K562 (cell line): ENCODE data around the gene RFX7. TPM values are rescaled to one million over a fixed set of nuclear protein-coding genes. Genes with fewer than 3 reads are reported as not detected.

Experiments
- ATAC-seq: fragments of 200-7000 bp; cut with Tn5 transposase; 3 replicates; pipeline ENCODE4 v1.9.1; 2020; ENCODE audit warnings: moderate library complexity
- BruUV-seq: library from RNA; stranded (reverse); fragments of 400-500 nt; replicated peaks from 2 replicates; lab custom pipeline; 2021; lab: Mats Ljungman, UMichigan
- CTCF ChIA-PET: fragments of 300-600 bp; formaldehyde crosslinking; extraction: SDS; loops from one replicate; lab custom pipeline; 2021; ENCODE audit warnings: low intra/inter-chr PET ratio; lab: Yijun Ruan, JAX
- POLR2A ChIA-PET: fragments of 300-600, 350-650 bp; sonication (Branson Sonifier 250); formaldehyde crosslinking; extraction: SDS; loops from one replicate; lab custom pipeline; 2021; ENCODE audit warnings: antibody characterized with exemption, inconsistent platforms; lab: Yijun Ruan, JAX
- DNase-seq, 4 experiments: peaks; one replicate each; pipeline versions ENCODE4 v3.0.0 to v3.0.0-alpha.2; 2011 to 2018; ENCODE audit warnings: low spot score in 3 of 4, mixed read lengths in 3 of 4; ENCODE audit errors: extremely low read depth in 1 of 4
- FAIRE-seq: peaks from 2 replicates; lab custom pipeline; 2011; peaks lifted over from hg19 to GRCh38; lab: Jason Lieb, UNC
- H2AFZ ChIP-seq: 2 replicates; pipeline ENCODE4 v1.6.0; 2011; ENCODE audit warnings: low read depth, low read length, control low read depth, inconsistent platforms
- H3K27ac ChIP-seq: fragments of 200-600 bp; 3 replicates; pipeline ENCODE4 v1.8.0; 2011; ENCODE audit warnings: low read depth, mild to moderate bottlenecking, control low read depth, inconsistent platforms, low read length, moderate library complexity, mixed read lengths; ENCODE audit errors: extremely low read depth
- H3K27me3 ChIP-seq, 2 experiments: fragments of 300-600 bp in 1 of 2; 2 replicates in 1 of 2; 3 replicates in 1 of 2; pipeline versions ENCODE4 v1.6.0 to v1.8.0; 2011; ENCODE audit warnings: inconsistent platforms in 2 of 2, low read length in 2 of 2, mild to moderate bottlenecking in 1 of 2, mixed read lengths in 1 of 2, moderate library complexity in 1 of 2; ENCODE audit not compliant: control insufficient read depth in 2 of 2, insufficient read depth in 2 of 2
- H3K36me3 ChIP-seq: fragments of 300-600 bp; 3 replicates; pipeline ENCODE4 v1.8.0; 2011; ENCODE audit warnings: mild to moderate bottlenecking, low read length, inconsistent platforms; ENCODE audit not compliant: control insufficient read depth, insufficient read depth
- H3K4me1 ChIP-seq, 2 experiments: fragments of 200-600 bp in 1 of 2; replicated peaks in 1 of 2; 2 replicates in 1 of 2; 3 replicates in 1 of 2; pipeline versions ENCODE4 v1.5.1 to v1.8.0; 2011; ENCODE audit warnings: inconsistent platforms in 2 of 2, low read length in 2 of 2, mild to moderate bottlenecking in 1 of 2, mixed read lengths in 1 of 2, moderate library complexity in 1 of 2; ENCODE audit not compliant: control insufficient read depth in 2 of 2, insufficient read depth in 2 of 2
- H3K4me2 ChIP-seq: 2 replicates; pipeline ENCODE4 v1.6.1; 2011; ENCODE audit warnings: low read length, control low read depth, inconsistent platforms, mixed read lengths; ENCODE audit not compliant: insufficient read depth
- H3K4me3 ChIP-seq: fragments of 200-600 bp; sonication (generic), shearing (Covaris generic); 2 replicates; pipeline ENCODE4 v1.5.1; 2016; ENCODE audit warnings: control low read depth, inconsistent platforms
- H3K79me2 ChIP-seq: fragments of 200-600 bp; 3 replicates; pipeline ENCODE4 v1.8.0; 2011; ENCODE audit warnings: low read length, inconsistent platforms; ENCODE audit not compliant: control insufficient read depth, insufficient read depth
- H3K9ac ChIP-seq, 2 experiments: 2 replicates each; pipeline versions ENCODE4 v1.6.0 to v1.6.1; 2011; ENCODE audit warnings: low read depth in 2 of 2, low read length in 2 of 2, control low read depth in 1 of 2, inconsistent platforms in 1 of 2, mild to moderate bottlenecking in 1 of 2, mixed read lengths in 1 of 2; ENCODE audit not compliant: insufficient read depth in 1 of 2
- H3K9me1 ChIP-seq: one replicate; pipeline ENCODE4 v1.6.0; 2011; ENCODE audit warnings: inconsistent platforms, mild to moderate bottlenecking, low read length, moderate library complexity; ENCODE audit not compliant: control insufficient read depth, insufficient read depth
- H3K9me3 ChIP-seq: replicated peaks from 2 replicates; pipeline ENCODE4 v1.5.1; 2011; ENCODE audit warnings: low read depth, low read length, inconsistent platforms; ENCODE audit not compliant: control insufficient read depth, insufficient read depth
- H4K20me1 ChIP-seq: replicated peaks from 2 replicates; pipeline ENCODE4 v1.6.1; 2011; ENCODE audit warnings: low read length, inconsistent platforms, mixed read lengths; ENCODE audit not compliant: control insufficient read depth, insufficient read depth
- C11orf30 ChIP-seq: fragments of 450-650 bp; IDR thresholded peaks from 2 replicates; pipeline ENCODE4 v1.6.1; 2016; ENCODE audit warnings: low read depth, mild to moderate bottlenecking
- EWSR1 ChIP-seq: fragments of 450-650 bp; IDR thresholded peaks from 2 replicates; pipeline ENCODE4 v1.6.1; 2018; ENCODE audit warnings: borderline replicate concordance, mild to moderate bottlenecking, low read depth, moderate library complexity; ENCODE audit not compliant: partially characterized antibody
- HDAC1 ChIP-seq, 2 experiments: fragments of 450-650 bp; IDR thresholded peaks; 2 replicates each; pipeline ENCODE4 v1.6.1; 2016 to 2017; ENCODE audit warnings: inconsistent platforms in 1 of 2, mild to moderate bottlenecking in 1 of 2, moderate library complexity in 1 of 2
- HMG20A ChIP-seq: fragments of 450-650 bp; formaldehyde crosslinking; conservative IDR thresholded peaks from 2 replicates; pipeline ENCODE4 v1.4.0; 2020; ENCODE audit warnings: mild to moderate bottlenecking, mixed read lengths
- MAFF ChIP-seq: IDR thresholded peaks from 2 replicates; pipeline ENCODE4 v1.6.1; 2012; ENCODE audit warnings: low read length, improper control_type of control experiment
- MAFG ChIP-seq: fragments of 450-650 bp; conservative IDR thresholded peaks from 2 replicates; pipeline ENCODE4 v1.6.1; 2016; ENCODE audit warnings: missing genetic modification characterization, missing compliant biosample characterization
- MAFK ChIP-seq: IDR thresholded peaks from 2 replicates; pipeline ENCODE4 v1.6.1; 2011; ENCODE audit warnings: low read length, improper control_type of control experiment
- MBD2 ChIP-seq: sonication (generic); IDR thresholded peaks from 2 replicates; pipeline ENCODE4 v1.6.1; 2016; ENCODE audit warnings: low read depth, borderline replicate concordance
- MTA2 ChIP-seq: fragments of 450-650 bp; IDR thresholded peaks from 2 replicates; pipeline ENCODE4 v1.6.1; 2016; ENCODE audit warnings: low read depth
- TAF1 ChIP-seq: IDR thresholded peaks from 2 replicates; pipeline ENCODE4 v1.6.1; 2011; ENCODE audit warnings: mild to moderate bottlenecking, low read length, moderate library complexity; ENCODE audit not compliant: insufficient read depth, control insufficient read depth, severe bottlenecking; ENCODE audit errors: extremely low read depth
- THRA ChIP-seq: fragments of 450-650 bp; IDR thresholded peaks from 2 replicates; pipeline ENCODE4 v1.6.1; 2017; ENCODE audit warnings: mild to moderate bottlenecking, moderate library complexity
- VEZF1 ChIP-seq: fragments of 200-800 bp; sonication (Bioruptor generic); IDR thresholded peaks from 2 replicates; pipeline ENCODE4 v1.6.1; 2017; ENCODE audit warnings: missing genetic modification characterization, missing compliant biosample characterization
- WHSC1 ChIP-seq: IDR thresholded peaks from one replicate; pipeline ENCODE4 v1.6.1; 2012; ENCODE audit warnings: low read length, control low read depth, inconsistent platforms
- ZNF175 ChIP-seq: fragments of 200-800 bp; sonication (Bioruptor generic); IDR thresholded peaks from 2 replicates; pipeline ENCODE4 v1.6.1; 2016; ENCODE audit warnings: low read depth, mild to moderate bottlenecking, missing genetic modification characterization, missing compliant biosample characterization
- ZNF263 ChIP-seq: sonication (generic); formaldehyde crosslinking; IDR thresholded peaks from 2 replicates; pipeline ENCODE4 v1.8.0; 2022; ENCODE audit warnings: mild to moderate bottlenecking, missing genetic modification reagents, borderline replicate concordance
- ZNF316 ChIP-seq: fragments of 450-650 bp; IDR thresholded peaks from 2 replicates; pipeline ENCODE4 v1.6.1; 2016
- ZNF764 ChIP-seq: fragments of 250-450 bp; sonication (Bioruptor Pico); IDR thresholded peaks from 2 replicates; pipeline ENCODE4 v1.4.0; 2020; ENCODE audit warnings: low read depth, mild to moderate bottlenecking, moderate library complexity
- WGBS: fragments of 100-300 bp; shearing (Covaris generic); methylation state at CpG from one replicate; pipeline ENCODE4 v1.1.6; 2016; ENCODE audit warnings: low coverage, mixed read lengths; ENCODE audit not compliant: insufficient coverage; ENCODE audit errors: missing lambda C conversion rate; 5-methylcytosine and 5-hydroxymethylcytosine counted together
- in situ Hi-C: fragments of 300-500 bp; cut with MboI; formaldehyde crosslinking; loops from 4 replicates; pipeline ENCODE4 v1.15.0; 2018; ENCODE audit warnings: inconsistent platforms, mixed read lengths
- intact Hi-C: fragments of 100-400 bp; cut with micrococcal nuclease; formaldehyde crosslinking; loops from 2 replicates; pipeline ENCODE4 v1.14.2; 2022
- polyA plus RNA-seq, 8 experiments: library from polyadenylated mRNA; depleted of rRNA in 4 of 8; stranded (reverse) in 5 of 8; unstranded in 3 of 8; fragments of >200 nt; fragmentation: Nextera tagmentation in 2 of 8; fragmentation: Illumina TruSeq in 1 of 8; extraction: Ambion mirVana in 2 of 8; extraction: Trizol in 1 of 8; gene quantifications; 2 replicates each; pipeline versions ENCODE4 v1.2.1 to v1.2.3, GENCODE V29; 2011 to 2014; ENCODE audit warnings: inconsistent platforms in 1 of 8, missing spikeins in 1 of 8
- total RNA-seq, 7 experiments: library from RNA; depleted of rRNA in 6 of 7; stranded (reverse); fragments of >200 nt in 6 of 7; fragmentation: Illumina TruSeq in 2 of 7; extraction: Trizol in 2 of 7; gene quantifications; 2 replicates each; pipeline versions ENCODE4 v1.2.1 to v1.2.3, GENCODE V29; 2011 to 2021; ENCODE audit warnings: low replicate concordance in 1 of 7
- TF ChIP-seq, protein P1 (sequence below): fragments of 450-650 bp; IDR thresholded peaks from 2 replicates; pipeline ENCODE4 v1.7.0; 2016; ENCODE audit warnings: borderline replicate concordance

The RFX7 gene
- total and polyA plus RNA-seq, 9 of the 15 experiments (the other 6 are each of a cell fraction or from before 2014, with no cell fraction given) = 2.4 to 17.9 (median 6.3) TPM

DNA sequence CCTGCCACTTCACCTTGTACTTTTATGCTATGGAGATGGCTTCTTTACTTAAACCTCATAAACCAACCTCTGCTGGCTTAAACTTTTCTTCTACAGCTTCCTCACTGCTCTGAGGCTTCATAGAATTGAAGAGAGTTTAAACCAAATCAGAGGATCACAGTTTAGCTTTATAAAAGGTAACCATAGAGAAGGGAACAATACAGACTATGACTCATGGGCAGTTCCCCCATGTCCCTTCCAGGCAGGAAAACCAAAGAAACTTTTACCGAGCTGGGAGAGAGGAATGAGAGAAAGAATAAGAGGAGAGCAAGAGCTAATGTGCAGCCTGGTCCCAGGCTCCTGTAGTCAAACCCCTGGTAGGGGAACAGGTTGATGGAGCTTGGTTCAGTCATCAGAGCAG lies 196.3 kb downstream of the RFX7 start (continued):
- TF ChIP-seq ZNF764 (CRISPR knock-in tag) (no peak), HMG20A (CRISPR knock-in tag) (no peak), THRA (no peak)
- TF ChIP-seq, all 486 proteins: peak for 0

DNA sequence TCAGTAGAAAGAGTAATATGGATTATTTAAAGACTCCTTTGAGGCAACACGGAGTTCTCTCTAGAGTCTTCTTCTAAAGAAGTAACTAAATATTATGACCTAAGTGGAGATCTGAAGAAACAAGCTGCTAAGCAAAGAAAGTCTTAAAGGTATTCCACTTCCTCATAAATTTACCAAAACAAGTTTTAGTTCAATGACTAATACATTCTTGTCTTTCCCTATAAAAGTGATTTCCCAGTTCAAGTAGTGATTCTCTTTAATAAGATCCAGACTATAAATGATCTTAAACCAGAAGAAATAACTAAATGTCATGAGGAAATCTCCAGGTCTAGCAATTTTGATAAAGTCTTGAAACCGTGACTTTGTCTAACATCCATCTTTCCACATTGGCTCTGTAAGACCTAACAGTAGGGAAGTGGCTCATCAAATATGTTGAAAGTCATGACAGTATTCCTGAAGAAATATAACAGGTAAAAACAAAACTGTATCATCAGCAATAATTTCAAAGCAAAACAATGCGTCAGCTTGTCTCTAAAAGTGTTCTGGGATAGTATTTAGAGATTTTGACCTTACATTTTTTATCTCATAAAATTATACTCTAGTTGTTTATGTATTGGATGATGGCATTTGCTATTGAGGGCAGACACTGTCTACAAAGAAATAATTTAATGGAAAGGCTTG lies 198.5 kb downstream of the RFX7 start:
- Histone ChIP-seq H3K4me3 (no peak overlapping the region), H2AFZ (no peak overlapping the region), H3K9me1 (no peaks in the 10 kb centered on the region), H3K9me3 (no peaks in the 10 kb centered on the region), H4K20me1 (no peaks in the 10 kb centered on the region), H3K4me1 (peaks cover 0 to 8% of the 10 kb centered on the region in 2 experiments; a peak in 3 of 5 replicates), H3K4me2 (no peak overlapping the region), H3K27ac (no peak overlapping the region), H3K79me2 (no peaks in the 10 kb centered on the region), H3K36me3 (no peaks in the 10 kb centered on the region), H3K27me3 (no peaks in the 10 kb centered on the region), H3K9ac (no peak overlapping the region)
- ATAC-seq (no peak), DNase-seq (no peak), FAIRE-seq (no peak)
- whole genome bisulfite sequencing = 34% methylated on average over 3 of the region's 3 CpGs
- ChIA-PET CTCF (no interaction called here), POLR2A (interaction anchor here (0.7 kb wide), 1 partner anchor 8 kb away, joined by 4 read pairs; no protein-coding TSS in a partner anchor)
- BruUV-seq = no TSS peak
- in situ Hi-C loops (no loop called here), intact Hi-C loops (no loop called here)
- TF ChIP-seq MAFG (peak; percentile 77), ZNF263 (CRISPR knock-in tag) (no peak), HDAC1 (IDR thresholded peaks at IDR 0.05) (no peak), MAFF (peak; percentile 68), EWSR1 (no peak), MBD2 (no peak), C11orf30 (peak; percentile 79), WHSC1 (no peak), TAF1 (no peak), MAFK (peak; percentile 79), ZNF175 (CRISPR knock-in tag) (no peak), MTA2 (no peak), ZNF316 (peak; percentile 90), VEZF1 (CRISPR knock-in tag) (no peak)
- TF ChIP-seq, protein P1, sequence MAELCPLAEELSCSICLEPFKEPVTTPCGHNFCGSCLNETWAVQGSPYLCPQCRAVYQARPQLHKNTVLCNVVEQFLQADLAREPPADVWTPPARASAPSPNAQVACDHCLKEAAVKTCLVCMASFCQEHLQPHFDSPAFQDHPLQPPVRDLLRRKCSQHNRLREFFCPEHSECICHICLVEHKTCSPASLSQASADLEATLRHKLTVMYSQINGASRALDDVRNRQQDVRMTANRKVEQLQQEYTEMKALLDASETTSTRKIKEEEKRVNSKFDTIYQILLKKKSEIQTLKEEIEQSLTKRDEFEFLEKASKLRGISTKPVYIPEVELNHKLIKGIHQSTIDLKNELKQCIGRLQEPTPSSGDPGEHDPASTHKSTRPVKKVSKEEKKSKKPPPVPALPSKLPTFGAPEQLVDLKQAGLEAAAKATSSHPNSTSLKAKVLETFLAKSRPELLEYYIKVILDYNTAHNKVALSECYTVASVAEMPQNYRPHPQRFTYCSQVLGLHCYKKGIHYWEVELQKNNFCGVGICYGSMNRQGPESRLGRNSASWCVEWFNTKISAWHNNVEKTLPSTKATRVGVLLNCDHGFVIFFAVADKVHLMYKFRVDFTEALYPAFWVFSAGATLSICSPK = no peak
